Measurements from ENCODE around the gene RTRAF. TPM values are rescaled to one million over a fixed set of nuclear protein-coding genes. Genes with fewer than 3 reads are reported as not detected.

The RTRAF gene
- total RNA-seq, 2 experiments from 2014 or later, result 222 to 238 TPM

DNA sequence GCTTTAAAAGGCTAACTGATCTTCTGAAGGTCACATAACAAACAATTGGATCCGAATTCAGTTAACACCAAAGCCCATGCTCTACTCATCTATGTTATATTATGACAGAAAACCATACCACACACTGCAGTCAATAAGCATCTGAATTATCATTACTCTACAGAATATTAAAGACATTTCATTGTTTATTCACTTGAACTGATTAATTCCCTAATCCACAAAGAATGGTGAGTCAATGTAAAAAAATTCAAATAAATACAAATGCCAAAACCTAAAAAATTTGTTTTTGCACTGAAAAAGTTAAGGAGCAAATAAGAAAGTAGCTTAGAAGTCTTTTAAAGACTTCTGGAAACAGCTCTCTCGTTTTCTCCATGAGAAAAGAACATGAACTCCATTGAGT lies 65.8 kb downstream of the RTRAF start:
- CTCF ChIA-PET, result interaction anchor here (0.7 kb wide), 1 partner anchor 76 kb away, joined by 4 read pairs; no protein-coding TSS in a partner anchor

DNA sequence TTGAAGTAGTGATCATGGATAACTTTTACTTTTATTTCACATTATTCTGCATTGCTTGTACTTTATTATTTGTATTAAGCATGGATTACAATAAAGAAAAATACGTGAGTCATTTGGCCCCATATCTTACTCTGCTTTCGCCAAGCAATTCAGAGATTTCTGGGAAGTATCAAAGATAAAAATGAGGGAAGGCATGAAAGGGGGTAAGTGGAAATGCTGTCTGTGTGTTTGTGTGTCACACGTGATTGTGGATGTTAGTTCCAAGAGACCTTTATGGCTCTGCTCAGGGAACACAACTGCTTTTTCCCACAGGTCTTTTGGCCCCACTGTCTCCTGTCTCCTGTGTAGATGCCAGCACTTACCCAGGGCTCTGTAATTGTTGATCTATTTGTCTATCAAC lies 69.0 kb downstream of the RTRAF start:
- H3K4me1 Mint-ChIP-seq (ENCODE audit: low read depth), result no peaks in the 10 kb centered on the region
- DNase-seq, result no peak
- no peak overlapping the region for H3K27ac Mint-ChIP-seq
- intact Hi-C loops (cut with micrococcal nuclease), result no loop called here
- no peaks in the 10 kb centered on the region for H3K9me3 Mint-ChIP-seq
- H3K36me3 Mint-ChIP-seq, result no peaks in the 10 kb centered on the region
- CTCF ChIA-PET, result interaction anchor here (1.2 kb wide), 1 partner anchor 14 kb away, joined by 3 read pairs; no protein-coding TSS in a partner anchor
- H3K27me3 Mint-ChIP-seq, result peaks cover 7% of the 10 kb centered on the region
- POLR2A ChIA-PET, result no interaction called here
- H3K4me3 Mint-ChIP-seq, result no peak overlapping the region

More for the DNA sequence above, 65.8 kb downstream of the RTRAF start:
- no peak for DNase-seq
- no peaks in the 10 kb centered on the region for H3K36me3 Mint-ChIP-seq
- peaks cover 7% of the 10 kb centered on the region for H3K27me3 Mint-ChIP-seq
- H3K9me3 Mint-ChIP-seq, result no peaks in the 10 kb centered on the region
- no peaks in the 10 kb centered on the region for H3K4me1 Mint-ChIP-seq (ENCODE audit: low read depth)
- POLR2A ChIA-PET, result no interaction called here
- intact Hi-C loops (cut with micrococcal nuclease), result no loop called here
- no peak overlapping the region for H3K4me3 Mint-ChIP-seq
- no peak overlapping the region for H3K27ac Mint-ChIP-seq

DNA sequence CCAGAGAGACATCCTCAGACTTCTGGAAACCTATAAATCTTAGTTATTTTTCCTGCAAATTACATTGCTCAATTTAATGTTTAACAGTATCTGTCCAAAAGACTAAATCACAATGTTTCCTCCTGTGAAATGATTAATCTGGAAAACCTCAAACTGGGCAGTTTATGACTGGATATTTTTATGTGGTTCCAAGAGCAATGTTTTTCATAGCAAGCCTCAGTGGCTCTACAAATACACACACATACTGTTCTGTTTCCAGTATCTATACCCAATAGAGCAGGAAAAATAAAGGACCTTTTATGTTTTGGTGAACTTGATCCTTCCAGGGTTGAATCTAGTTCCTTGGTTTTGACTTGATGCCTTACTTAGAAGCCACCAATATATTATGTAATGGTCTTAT lies 70.3 kb downstream of the RTRAF start:
- no peaks in the 10 kb centered on the region for H3K9me3 Mint-ChIP-seq
- intact Hi-C loops (cut with micrococcal nuclease), result no loop called here
- no peaks in the 10 kb centered on the region for H3K36me3 Mint-ChIP-seq
- H3K27me3 Mint-ChIP-seq, result peaks cover 3% of the 10 kb centered on the region
- DNase-seq, result no peak
- H3K4me3 Mint-ChIP-seq, result no peak overlapping the region
- CTCF ChIA-PET, result no interaction called here
- H3K27ac Mint-ChIP-seq, result no peak overlapping the region
- no peaks in the 10 kb centered on the region for H3K4me1 Mint-ChIP-seq (ENCODE audit: low read depth)
- POLR2A ChIA-PET, result no interaction called here

DNA sequence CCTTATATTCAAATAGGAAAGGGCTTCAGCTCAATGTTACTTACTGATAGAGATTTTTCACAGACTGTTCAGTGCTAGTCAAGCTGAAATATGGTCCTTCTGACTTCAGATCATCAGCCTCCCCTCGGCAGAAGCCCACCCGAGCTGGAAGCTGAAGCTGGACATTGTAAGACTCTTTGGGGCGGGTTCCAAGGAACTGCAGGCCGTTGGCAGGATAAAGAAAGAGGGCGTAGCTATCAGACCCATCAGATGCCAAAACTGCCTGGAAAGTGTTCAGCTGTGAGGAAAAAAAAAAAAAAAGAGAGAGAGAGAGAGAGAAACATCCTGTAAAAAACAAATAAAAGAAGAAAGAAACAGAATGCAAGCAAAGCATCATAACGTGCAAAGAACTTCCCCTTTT lies 70.7 kb downstream of the RTRAF start:
- intact Hi-C loops (cut with micrococcal nuclease), result no loop called here
- CTCF ChIA-PET, result no interaction called here

More for the DNA sequence above, 70.7 kb downstream of the RTRAF start:
- Mint-ChIP-seq H3K27me3 (peaks cover under 1% of the 10 kb centered on the region), H3K4me3 (no peak overlapping the region), H3K9me3 (no peaks in the 10 kb centered on the region), H3K36me3 (no peaks in the 10 kb centered on the region), H3K27ac (no peak overlapping the region), H3K4me1 (ENCODE audit: low read depth) (no peaks in the 10 kb centered on the region)
- DNase-seq, result no peak
- POLR2A ChIA-PET, result no interaction called here

Other genes with a start within 250 kb of the RTRAF start
- 100 to 1,000 TPM; 146 TPM for gene GNG2, start 128.9 kb upstream of the RTRAF start, total RNA-seq
- not detected for gene NID2, start 79.5 kb downstream of the RTRAF start, total RNA-seq